PFSK-1 (cell line): ENCODE results near the gene KLK3.

Source experiments
- REST ChIP-seq, 2 experiments: IDR thresholded peaks; 2 replicates each; pipeline versions ENCODE4 v1.6.1 to v1.8.0; 2011 to 2012; ENCODE audit warnings: low read depth in 2 of 2, low read length in 2 of 2, control low read depth in 1 of 2, inconsistent platforms in 1 of 2, mild to moderate bottlenecking in 1 of 2, moderate library complexity in 1 of 2; ENCODE audit not compliant: insufficient read depth in 1 of 2
- TAF1 ChIP-seq: IDR thresholded peaks from 2 replicates; pipeline ENCODE4 v1.6.1; 2012; ENCODE audit warnings: low read length, control low read depth, borderline replicate concordance; ENCODE audit not compliant: insufficient read depth

- TF ChIP-seq TAF1, result no peak
- TF ChIP-seq REST (IDR thresholded peaks at IDR 0.05; ENCODE audit: insufficient read depth in 1 of 2, low read depth in 2 of 2, low read length in 2 of 2), result no peak
Observed at GRCh38 chr19:50839712-50840655, 14.7 kb upstream of the KLK3 start.
